Colon (tissue), 2 donors: ENCODE results near the gene GORAB.

Experiments used
- FAIRE-seq: peaks from 2 replicates; lab custom pipeline; 2012; peaks lifted over from hg19 to GRCh38; lab: Jason Lieb, UNC
- donor health status: control.
- donor health status: control.

GORAB gene

DNA sequence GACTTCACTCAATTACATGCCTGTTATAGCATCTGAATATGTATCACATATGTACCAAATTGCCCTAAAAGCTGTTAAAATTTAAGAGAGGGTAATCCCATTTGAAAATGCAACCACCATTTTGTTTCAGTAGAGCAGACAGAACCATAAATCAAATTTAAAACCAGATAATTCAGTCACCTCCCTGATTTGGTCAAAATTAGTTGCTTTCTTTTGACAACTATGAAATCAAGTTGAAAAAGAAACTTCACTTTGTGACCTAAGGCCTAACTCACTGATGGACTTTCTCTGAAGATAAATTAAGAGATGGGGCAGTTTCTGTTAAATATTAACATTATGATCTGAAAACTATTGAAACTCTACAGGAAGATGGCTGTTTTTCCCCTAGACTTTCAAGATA lies 6.7 kb downstream of the GORAB start:
- no peak for FAIRE-seq

GRCh38 chr1:170539154-170539553 lies 7.2 kb downstream of the GORAB start:
- no peak for FAIRE-seq

GRCh38 chr1:170544624-170545023 lies 12.7 kb downstream of the GORAB start:
- FAIRE-seq, result no peak

GRCh38 chr1:170545476-170545875 lies 13.5 kb downstream of the GORAB start:
- no peak for FAIRE-seq

DNA sequence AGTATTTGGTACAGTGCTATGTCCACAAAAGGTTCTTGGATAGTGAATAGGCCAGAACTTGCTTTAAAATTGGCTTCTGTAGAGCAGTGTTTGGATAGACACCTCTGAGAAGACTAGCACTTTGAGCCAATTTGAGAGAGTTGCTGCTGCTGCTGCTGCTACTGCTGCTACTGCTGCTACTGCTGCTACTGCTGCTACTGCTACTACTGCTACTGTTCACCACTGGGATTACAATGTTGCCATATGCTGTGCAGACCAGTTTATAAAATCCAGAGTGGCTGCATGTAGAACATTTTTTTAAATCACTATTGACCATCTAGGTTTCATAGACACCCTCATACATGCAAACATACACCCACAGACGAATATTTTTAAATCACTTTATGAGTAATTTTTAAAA lies 15.3 kb downstream of the GORAB start:
- no peak for FAIRE-seq

GRCh38 chr1:170548497-170548896 lies 16.5 kb downstream of the GORAB start:
- FAIRE-seq, result no peak

DNA sequence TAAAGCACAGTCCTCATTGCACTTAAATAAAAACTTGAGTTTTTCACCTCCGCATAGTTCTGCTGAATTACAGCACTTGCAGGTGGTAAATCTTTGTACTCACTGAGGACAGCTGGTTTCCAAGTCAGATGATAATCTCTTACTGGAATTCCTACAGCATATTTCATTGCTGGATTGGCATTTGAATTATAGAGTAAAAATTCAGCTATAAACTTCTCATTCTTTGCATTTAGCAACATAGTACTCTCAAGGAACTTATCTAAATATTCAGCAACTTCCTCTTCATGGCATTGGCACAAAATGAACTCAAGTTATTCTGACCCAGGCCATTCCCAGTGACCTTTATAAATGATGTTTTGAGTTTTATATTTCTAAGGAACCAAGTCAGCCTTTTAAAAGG lies 23.4 kb downstream of the GORAB start:
- FAIRE-seq, result no peak

DNA sequence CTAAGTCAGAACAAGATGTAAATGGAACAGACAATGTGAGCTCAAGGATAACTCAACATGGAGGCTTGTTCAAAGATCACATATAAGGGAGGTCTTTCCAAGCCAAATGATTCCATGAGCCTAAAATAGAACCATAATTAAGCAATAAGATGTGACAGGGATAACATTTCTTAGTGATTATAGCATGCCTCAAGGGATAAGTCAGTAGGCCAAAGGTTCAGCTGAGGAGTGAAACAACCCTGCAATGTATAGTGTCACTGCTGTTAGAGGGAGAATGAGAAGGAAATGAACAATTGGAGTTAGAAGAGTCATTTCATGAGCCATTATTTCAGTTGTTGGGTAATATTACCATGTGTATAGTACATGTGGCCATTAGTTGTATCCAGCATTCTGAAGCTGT lies 25.0 kb downstream of the GORAB start:
- FAIRE-seq, result no peak

- FAIRE-seq, result no peak
These were observed 26.8 kb downstream of the GORAB start for GRCh38 chr1:170558731-170559130.

GRCh38 chr1:170559166-170559565 lies 27.2 kb downstream of the GORAB start:
- no peak for FAIRE-seq

GRCh38 chr1:170560681-170561285 lies 28.8 kb downstream of the GORAB start:
- no peak for FAIRE-seq

DNA sequence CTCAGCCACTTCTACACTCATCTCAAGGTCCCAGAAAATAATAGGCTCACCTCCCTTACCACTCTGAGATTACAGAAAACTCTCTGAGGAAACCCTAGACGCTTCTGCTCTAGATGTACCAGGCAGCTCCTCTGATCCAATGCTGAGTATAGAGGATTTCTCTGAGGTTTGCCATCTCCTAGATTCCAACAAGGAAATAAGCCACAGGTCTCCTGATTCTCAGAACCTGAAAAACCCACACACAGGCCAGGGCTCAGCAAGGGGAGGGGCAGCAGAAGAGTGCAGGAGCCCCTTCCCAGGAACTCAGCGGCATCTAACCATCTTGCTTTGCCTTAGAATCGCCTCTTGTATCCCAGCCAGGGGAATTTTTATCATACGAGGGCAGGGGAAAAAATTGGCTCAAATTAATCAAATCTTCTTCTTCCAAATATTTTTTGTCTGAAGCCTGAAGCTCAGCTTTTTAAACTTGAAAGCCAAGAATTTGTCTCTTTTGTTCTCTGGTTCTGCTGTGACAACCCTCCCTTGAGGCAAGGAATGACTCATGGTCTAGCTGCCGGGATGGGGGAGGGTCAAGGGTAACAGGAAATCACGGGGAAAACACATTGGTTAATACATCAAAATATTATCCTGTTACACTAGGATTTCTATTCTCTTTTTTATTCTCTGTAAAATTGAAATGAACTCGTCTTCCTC lies 30.8 kb downstream of the GORAB start:
- no peak for FAIRE-seq

DNA sequence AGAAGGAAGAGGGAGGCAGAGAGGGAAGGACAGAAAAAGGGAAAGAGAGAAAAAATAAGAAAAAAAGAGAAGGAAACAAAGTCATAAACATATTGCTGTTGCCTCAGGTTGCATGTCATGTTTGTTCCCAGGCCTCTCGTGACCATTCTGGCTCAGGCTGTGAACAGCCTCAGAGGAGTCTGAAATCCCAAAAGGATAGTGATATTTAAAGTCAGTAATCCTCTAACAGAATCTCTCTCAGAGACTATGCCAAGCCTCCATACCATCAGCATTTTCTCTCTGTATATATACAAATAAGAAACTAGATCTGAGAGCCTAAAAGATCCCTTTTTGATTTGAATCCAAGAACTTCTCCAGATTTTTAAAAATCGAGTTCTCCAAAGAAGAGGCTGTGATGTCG lies 35.2 kb downstream of the GORAB start:
- no peak for FAIRE-seq

DNA sequence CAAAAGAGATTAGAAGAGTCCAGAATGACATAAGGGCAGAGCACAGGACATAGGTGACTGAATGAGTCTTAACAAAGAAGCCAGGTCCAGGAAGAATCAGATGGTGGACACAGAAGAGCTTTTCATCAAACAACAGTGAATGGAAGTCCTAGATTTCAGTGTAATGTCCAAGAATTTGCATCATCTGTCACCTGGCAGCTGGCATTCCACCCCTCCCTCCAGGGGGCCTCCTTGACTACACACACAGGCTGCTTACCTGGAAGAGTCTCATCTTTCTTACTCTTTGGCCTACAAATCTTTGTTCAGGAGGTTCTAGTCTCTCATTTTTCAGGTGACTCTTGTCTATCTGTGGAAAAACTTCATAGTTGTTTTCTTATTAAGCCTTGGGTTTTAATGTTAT lies 36.2 kb downstream of the GORAB start:
- no peak for FAIRE-seq

GRCh38 chr1:170576980-170577379 lies 45.0 kb downstream of the GORAB start:
- no peak for FAIRE-seq

DNA sequence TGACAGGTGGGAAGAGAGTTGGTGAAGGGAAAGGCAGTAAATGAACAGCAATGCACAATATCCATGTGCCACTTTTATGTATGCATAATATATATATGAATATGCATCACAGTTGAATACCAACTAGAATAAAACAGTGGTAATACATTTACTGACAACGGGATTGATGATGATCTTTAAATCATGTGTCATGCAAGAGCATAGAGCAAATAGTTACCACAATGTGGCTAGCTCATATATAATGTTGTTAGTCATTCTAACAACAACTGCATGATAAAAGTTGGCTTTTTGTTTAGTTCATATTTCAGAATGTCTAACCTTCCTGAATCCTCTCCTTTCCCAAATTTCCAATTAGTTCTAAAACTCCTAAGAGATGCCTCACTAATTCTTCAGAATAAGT lies 46.4 kb downstream of the GORAB start:
- FAIRE-seq, result no peak

DNA sequence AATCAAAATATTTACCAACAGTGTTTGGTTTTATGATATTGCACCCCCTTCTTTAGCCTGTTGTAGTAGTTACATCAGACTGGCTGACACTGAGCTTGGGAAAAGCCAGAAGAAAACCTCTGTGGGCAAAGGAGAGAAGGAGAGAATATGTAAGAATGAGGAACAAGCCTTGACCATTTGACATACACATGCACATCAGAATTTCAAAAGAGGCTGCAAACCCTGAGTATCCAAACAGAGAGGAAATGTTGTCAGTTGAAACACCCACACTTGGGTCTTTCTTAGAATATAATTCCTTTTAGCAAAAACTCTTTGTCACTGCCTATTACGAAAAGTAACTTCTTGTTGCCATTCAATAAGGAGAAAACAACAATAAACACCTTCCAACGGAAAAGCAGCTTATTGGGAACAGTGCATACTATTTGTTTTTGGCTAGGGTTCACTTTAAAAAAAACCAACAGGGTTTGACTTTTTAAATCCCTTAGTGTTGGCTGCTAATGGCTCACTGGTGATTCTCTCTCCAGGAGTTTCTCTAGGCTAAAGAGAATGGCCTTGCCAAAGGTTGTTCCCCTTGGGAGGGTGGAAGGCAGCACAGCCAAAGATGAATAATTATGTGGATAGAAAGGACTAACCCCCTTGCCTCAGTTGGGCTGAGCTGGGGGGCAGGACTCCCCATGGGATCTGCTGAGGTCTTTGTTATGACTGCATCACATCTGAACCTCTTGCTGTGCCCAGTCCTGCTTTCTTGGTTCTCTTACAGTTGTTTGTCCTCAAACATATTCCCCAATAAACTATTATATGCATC lies 48.9 kb downstream of the GORAB start:
- FAIRE-seq, result no peak

- FAIRE-seq, result no peak
These were observed 51.2 kb downstream of the GORAB start for GRCh38 chr1:170583186-170583585.

DNA sequence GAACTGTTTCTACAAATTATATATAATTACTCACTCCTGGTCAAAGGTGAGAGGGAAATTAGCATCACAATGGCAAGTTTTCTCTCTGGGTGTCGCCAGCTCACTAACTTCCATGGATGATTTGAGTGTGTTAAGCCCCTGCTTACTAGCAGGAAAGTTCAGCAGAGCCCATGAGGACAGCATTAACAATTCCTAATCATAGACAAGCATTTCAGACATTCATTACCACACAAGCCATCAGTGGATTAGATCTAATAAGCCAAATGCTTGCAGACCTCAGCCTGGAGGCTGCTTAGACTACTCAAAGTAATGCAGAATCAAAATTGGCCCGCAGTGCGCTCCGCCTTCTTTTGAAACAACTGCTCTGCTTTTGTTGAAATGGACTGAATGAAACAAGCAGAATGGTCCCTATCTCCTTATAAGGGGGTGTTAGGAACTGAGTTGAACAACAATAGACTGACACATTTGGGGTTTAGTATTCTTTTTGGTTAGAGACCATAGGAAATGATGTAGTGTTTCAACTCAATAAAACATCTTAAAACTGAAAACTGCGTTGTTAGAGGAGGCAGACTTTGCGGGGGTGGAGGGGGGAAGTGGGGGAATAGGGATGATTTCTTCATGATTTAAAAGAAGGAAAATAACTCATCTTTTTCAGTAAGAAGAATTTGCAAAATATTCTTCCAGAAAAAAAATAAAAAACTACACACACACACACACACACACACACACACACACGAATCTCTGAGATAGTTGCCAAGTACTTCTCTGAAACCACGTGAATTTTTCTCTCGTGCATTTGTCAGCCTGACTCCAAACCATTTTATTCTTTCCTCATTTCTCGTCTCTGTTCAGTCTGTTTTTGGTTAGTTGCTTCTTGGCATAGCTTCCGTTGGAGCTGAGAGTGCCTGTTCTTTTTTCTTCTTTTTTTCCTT lies 54.6 kb downstream of the GORAB start:
- no peak for FAIRE-seq

GRCh38 chr1:170587253-170587593 lies 55.3 kb downstream of the GORAB start:
- no peak for FAIRE-seq

DNA sequence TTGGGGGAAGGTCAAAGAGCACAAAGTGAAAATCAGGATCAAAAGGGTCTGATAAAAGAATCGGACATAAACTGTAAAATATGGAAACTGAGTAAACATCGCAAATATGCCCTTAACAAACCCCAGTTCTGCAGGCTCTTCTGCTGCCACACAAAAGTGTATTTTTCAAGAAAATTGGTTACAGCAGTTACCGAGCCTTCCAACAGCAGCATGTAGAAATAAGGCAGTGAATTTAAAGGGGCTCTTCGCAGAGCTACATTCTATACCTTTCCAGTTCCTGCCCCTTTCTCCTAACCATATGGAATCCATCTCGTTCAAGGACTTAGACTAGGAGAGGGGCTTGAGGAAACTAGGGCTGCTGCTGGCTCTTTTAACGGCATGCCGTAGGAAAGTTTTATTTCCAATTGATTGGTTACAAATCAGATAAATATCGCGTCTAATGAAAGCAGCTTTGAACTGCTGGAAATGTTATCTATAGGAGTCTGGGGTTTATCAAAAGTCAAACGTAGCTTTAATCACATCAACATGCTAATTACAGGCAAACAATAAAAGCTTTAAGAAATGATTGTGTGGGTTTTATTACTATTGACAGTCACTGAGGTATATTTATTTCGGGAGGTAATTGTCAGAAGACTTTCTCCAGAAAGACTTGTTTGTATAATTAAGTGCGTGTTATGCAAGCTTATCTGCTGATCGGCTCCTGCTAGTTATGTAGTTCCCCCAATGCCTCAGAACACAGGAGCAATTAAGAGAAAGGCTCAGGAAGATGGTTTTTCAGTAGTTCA lies 59.1 kb downstream of the GORAB start:
- FAIRE-seq, result no peak
